Stimulated activated CD8-positive, alpha-beta memory T cell treated with anti-CD3 and anti-CD28 coated beads, Interleukin-15, amount 100 ng/mL, for 24 hours (primary cell): ENCODE data around the gene MBP.

Source experiments
- DNase-seq: peaks from one replicate; pipeline ENCODE4 v3.0.0-alpha.2; 2020; ENCODE audit warnings: low read depth

Gene MBP

GRCh38 chr18:76941284-76941683 is 191.3 kb downstream of the MBP start:
- DNase-seq = no peak

- DNase-seq = no peak
Observed at GRCh38 chr18:76938619-76939018, 194.0 kb downstream of the MBP start.

GRCh38 chr18:76937597-76937996 is 195.0 kb downstream of the MBP start:
- DNase-seq = no peak

- no peak for DNase-seq
Observed at GRCh38 chr18:76936877-76937276, 195.7 kb downstream of the MBP start.

GRCh38 chr18:76935722-76936337 is 196.8 kb downstream of the MBP start:
- no peak for DNase-seq

GRCh38 chr18:76932026-76932819 is 200.4 kb downstream of the MBP start:
- DNase-seq = no peak

- no peak for DNase-seq
Observed at GRCh38 chr18:76931171-76931570, 201.4 kb downstream of the MBP start.
